ENCODE data around the gene SVIP.

The SVIP gene

GRCh38 chr11:22829231-22830081, at the start of gene SVIP:
SVIP (minus strand) TSS chr11:22829801; CDS start chr11:22829748, 53 bp downstream.
- peak; percentile 94 for DNase-seq (ENCODE audit: low read depth, low spot score)

GRCh38 chr11:22878604-22879003, 49.0 kb upstream of the SVIP start:
- DNase-seq (ENCODE audit: low read depth, low spot score): no peak

- no peak for DNase-seq (ENCODE audit: low read depth, low spot score)
Measured at GRCh38 chr11:22878039-22878438, 48.4 kb upstream of the SVIP start.

GRCh38 chr11:22875869-22876473, 46.4 kb upstream of the SVIP start:
- peak; percentile 18 for DNase-seq (ENCODE audit: low read depth, low spot score)

GRCh38 chr11:22869325-22869724, 39.7 kb upstream of the SVIP start:
- no peak for DNase-seq (ENCODE audit: low read depth, low spot score)

GRCh38 chr11:22860241-22860640, 30.6 kb upstream of the SVIP start, which contains the start of gene CCDC179:
CCDC179 (minus strand) TSS chr11:22860474; CDS start chr11:22860421, 53 bp downstream.
- no peak for DNase-seq (ENCODE audit: low read depth, low spot score)

GRCh38 chr11:22859756-22860155, 30.2 kb upstream of the SVIP start:
- DNase-seq (ENCODE audit: low read depth, low spot score): no peak

GRCh38 chr11:22851477-22851876, 21.9 kb upstream of the SVIP start:
- no peak for DNase-seq (ENCODE audit: low read depth, low spot score)

GRCh38 chr11:22846726-22847125, 17.1 kb upstream of the SVIP start:
- no peak for DNase-seq (ENCODE audit: low read depth, low spot score)

GRCh38 chr11:22832315-22833015, 2.9 kb upstream of the SVIP start:
- no peak for DNase-seq (ENCODE audit: low read depth, low spot score)

- no peak for DNase-seq (ENCODE audit: low read depth, low spot score)
Measured at GRCh38 chr11:22830082-22830414, 447 bp upstream of the SVIP start.

GRCh38 chr11:22828373-22828772, 1.2 kb downstream of the SVIP start:
- no peak for DNase-seq (ENCODE audit: low read depth, low spot score)

GRCh38 chr11:22822203-22822602, 7.4 kb downstream of the SVIP start:
- no peak for DNase-seq (ENCODE audit: low read depth, low spot score)

- no peak for DNase-seq (ENCODE audit: low read depth, low spot score)
Measured at GRCh38 chr11:22809893-22810292, 19.7 kb downstream of the SVIP start.

- no peak for DNase-seq (ENCODE audit: low read depth, low spot score)
Measured at GRCh38 chr11:22808571-22809197, 20.9 kb downstream of the SVIP start.

- DNase-seq (ENCODE audit: low read depth, low spot score): no peak
Measured at GRCh38 chr11:22807855-22808570, 21.6 kb downstream of the SVIP start.

GRCh38 chr11:22807391-22807790, 22.2 kb downstream of the SVIP start:
- DNase-seq (ENCODE audit: low read depth, low spot score): no peak

GRCh38 chr11:22802861-22803260, 26.7 kb downstream of the SVIP start:
- no peak for DNase-seq (ENCODE audit: low read depth, low spot score)

GRCh38 chr11:22800482-22800881, 29.1 kb downstream of the SVIP start:
- DNase-seq (ENCODE audit: low read depth, low spot score): no peak

- no peak for DNase-seq (ENCODE audit: low read depth, low spot score)
Measured at GRCh38 chr11:22798901-22799300, 30.7 kb downstream of the SVIP start.

GRCh38 chr11:22797047-22797446, 32.6 kb downstream of the SVIP start:
- DNase-seq (ENCODE audit: low read depth, low spot score): no peak

Measured in ELF-1 (cell line).